ENCODE results near the gene CDYL. TPM values are rescaled to one million over a fixed set of nuclear protein-coding genes. Genes with fewer than 3 reads are reported as not detected.

CDYL gene
- total RNA-seq, 2 experiments from 2014 or later, result 31.1 to 31.2 TPM

DNA sequence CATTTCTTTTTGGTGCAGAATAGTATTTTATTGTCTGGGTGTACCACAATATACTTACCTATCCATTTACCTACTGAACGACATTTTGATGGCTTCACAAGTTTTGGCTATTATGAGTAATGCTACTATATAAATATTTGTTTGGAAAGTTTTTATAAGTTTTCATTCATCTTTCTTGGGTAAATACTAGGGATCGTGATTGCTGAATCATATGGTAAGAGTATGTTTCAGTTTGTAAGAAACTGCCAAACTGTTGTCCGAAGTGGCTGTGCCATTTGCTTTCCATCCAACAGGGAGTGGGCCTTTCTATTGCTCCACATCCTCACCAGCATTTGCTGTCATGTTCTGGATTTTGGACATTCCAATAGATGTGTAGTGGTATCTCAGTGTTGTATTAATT, 104.2 kb downstream of the CDYL start:
- DNase-seq (no peak), ATAC-seq (no peak)
- Mint-ChIP-seq H3K4me1 (ENCODE audit: low read depth) (peaks cover 55% of the 10 kb centered on the region), H3K4me3 (no peak overlapping the region), H3K27ac (no peak overlapping the region), H3K36me3 (ENCODE audit: low read depth) (no peaks in the 10 kb centered on the region), H3K9me3 (peaks cover 1% of the 10 kb centered on the region), H3K27me3 (no peaks in the 10 kb centered on the region)
- ChIA-PET CTCF (no interaction called here), POLR2A (interaction anchor here (0.8 kb wide), 1 partner anchor 32 kb away, joined by 3 read pairs; no protein-coding TSS in a partner anchor)
- no peak for TF ChIP-seq CTCF (IDR thresholded peaks at IDR 0.05)
- intact Hi-C loops (cut with micrococcal nuclease), result no loop called here

GRCh38 chr6:4883298-4883697, 107.1 kb downstream of the CDYL start:
- Mint-ChIP-seq H3K9me3 (peaks cover 1% of the 10 kb centered on the region), H3K4me3 (no peak overlapping the region), H3K36me3 (ENCODE audit: low read depth) (no peaks in the 10 kb centered on the region), H3K4me1 (ENCODE audit: low read depth) (peaks cover 55% of the 10 kb centered on the region), H3K27me3 (no peaks in the 10 kb centered on the region), H3K27ac (no peak overlapping the region)
- ATAC-seq, result no peak
- no peak for TF ChIP-seq CTCF (IDR thresholded peaks at IDR 0.05)
- POLR2A ChIA-PET, result no interaction called here
- intact Hi-C loops (cut with micrococcal nuclease), result no loop called here
- DNase-seq, result no peak
- CTCF ChIA-PET, result no interaction called here

DNA sequence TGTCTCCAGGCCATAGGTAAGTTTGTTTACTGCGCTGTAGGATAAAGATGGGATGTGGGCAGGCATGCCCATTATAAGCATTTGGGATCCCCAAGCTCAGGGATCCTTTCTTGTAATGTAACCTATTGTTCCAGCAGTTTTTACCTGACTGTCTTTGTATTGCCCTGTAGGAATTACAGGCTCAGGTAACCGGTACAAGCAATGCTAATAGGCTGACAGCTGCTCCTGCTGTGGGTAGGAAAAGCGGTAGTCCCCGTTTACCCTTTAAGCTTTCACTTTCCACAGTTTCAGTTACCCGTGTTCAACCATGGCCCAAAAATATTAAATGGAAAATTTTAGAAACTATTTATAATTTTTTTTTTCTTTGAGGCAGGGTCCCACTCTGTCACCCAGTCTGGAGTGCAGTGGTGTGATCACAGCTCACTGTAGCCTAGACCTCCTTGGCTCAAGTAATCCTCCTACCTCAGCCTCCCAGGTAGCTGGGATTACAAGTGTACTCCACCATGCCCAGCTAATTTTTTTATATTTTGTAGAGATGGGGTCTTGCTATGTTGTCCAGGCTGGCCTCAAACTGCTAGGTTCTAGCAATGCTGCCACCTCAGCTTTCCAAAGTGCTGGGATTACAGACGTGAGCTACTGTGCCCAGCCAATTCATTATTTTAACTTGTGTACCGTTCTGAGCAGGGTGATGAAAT, 108.6 kb downstream of the CDYL start:
- peaks cover 63% of the 10 kb centered on the region for H3K4me1 Mint-ChIP-seq (ENCODE audit: low read depth)
- CTCF ChIA-PET, result interaction anchor here (1.0 kb wide), 2 partner anchors 11 to 22 kb away, joined by 3 read pairs; no protein-coding TSS in a partner anchor

DNA sequence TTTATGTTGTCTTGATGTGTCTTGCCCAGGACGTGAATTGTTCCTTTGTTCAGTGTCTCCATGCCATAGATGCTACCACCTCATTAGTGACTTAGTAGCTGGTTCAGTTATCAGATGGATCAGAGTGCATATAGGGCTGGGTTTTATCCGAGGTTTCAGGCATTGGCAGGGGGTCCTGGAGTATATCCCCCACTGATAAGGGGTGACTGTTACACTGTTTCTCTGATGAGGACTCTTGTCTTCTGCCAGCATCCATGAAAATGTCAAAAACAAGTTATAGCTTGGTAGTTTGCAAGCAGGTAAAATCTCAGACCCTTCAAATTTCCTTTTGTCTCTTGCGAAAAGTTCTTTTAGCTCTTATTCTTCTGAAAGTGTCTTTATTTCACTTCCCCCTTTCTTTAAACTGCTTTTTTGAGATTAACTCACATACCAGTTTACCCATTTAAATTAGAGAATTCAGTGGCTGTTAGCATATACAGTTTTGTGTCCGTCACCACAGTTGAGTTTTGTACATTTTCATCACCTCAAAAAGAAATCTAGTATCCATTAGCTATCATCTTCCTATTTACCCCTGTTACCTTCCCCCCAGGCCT, 109.2 kb downstream of the CDYL start:
- intact Hi-C loops (cut with micrococcal nuclease), result no loop called here
- Mint-ChIP-seq H3K9me3 (peaks cover 1% of the 10 kb centered on the region), H3K36me3 (ENCODE audit: low read depth) (no peaks in the 10 kb centered on the region), H3K4me1 (ENCODE audit: low read depth) (peaks cover 57% of the 10 kb centered on the region), H3K4me3 (no peak overlapping the region), H3K27ac (no peak overlapping the region), H3K27me3 (no peaks in the 10 kb centered on the region)
- no peak for ATAC-seq
- ChIA-PET CTCF (interaction anchor here (1.0 kb wide), 1 partner anchor 22 kb away, joined by 3 read pairs; no protein-coding TSS in a partner anchor), POLR2A (no interaction called here)
- DNase-seq, result no peak
- TF ChIP-seq CTCF (IDR thresholded peaks at IDR 0.05), result no peak

More for the DNA sequence above, 108.6 kb downstream of the CDYL start:
- ATAC-seq, result no peak
- Mint-ChIP-seq H3K27me3 (no peaks in the 10 kb centered on the region), H3K4me3 (no peak overlapping the region), H3K36me3 (ENCODE audit: low read depth) (no peaks in the 10 kb centered on the region), H3K27ac (no peak overlapping the region), H3K9me3 (peaks cover 1% of the 10 kb centered on the region)
- TF ChIP-seq CTCF (IDR thresholded peaks at IDR 0.05), result no peak
- intact Hi-C loops (cut with micrococcal nuclease), result no loop called here
- no peak for DNase-seq
- POLR2A ChIA-PET, result no interaction called here

- ChIA-PET CTCF (no interaction called here), POLR2A (no interaction called here)
- DNase-seq, result no peak
- Mint-ChIP-seq H3K36me3 (ENCODE audit: low read depth) (peaks cover 10% of the 10 kb centered on the region), H3K27ac (no peak overlapping the region), H3K27me3 (no peaks in the 10 kb centered on the region), H3K4me1 (ENCODE audit: low read depth) (peaks cover 36% of the 10 kb centered on the region), H3K9me3 (peaks cover 1% of the 10 kb centered on the region), H3K4me3 (no peak overlapping the region)
- intact Hi-C loops (cut with micrococcal nuclease), result no loop called here
- TF ChIP-seq CTCF (IDR thresholded peaks at IDR 0.05), result no peak
- ATAC-seq, result no peak
Observed at GRCh38 chr6:4888841-4889240, 112.6 kb downstream of the CDYL start.

Measured in activated CD8-positive, alpha-beta T cell treated with anti-CD3 and anti-CD28 coated beads for 36 hours (primary cell).